BJ (cell line): ENCODE results near the gene PRDM11. TPM values are rescaled to one million over a fixed set of nuclear protein-coding genes. Genes with fewer than 3 reads are reported as not detected.

Source experiments
- CTCF ChIA-PET: fragments of 350-600 bp; formaldehyde crosslinking; extraction: SDS; loops from one replicate; lab custom pipeline; 2021; ENCODE audit warnings: antibody characterized with exemption, inconsistent platforms; lab: Yijun Ruan, JAX
- POLR2A ChIA-PET: fragments of 300-600 bp; sonication (Branson Sonifier 250); formaldehyde crosslinking; extraction: SDS; loops from one replicate; lab custom pipeline; 2021; ENCODE audit warnings: antibody characterized with exemption; lab: Charles Lee
- DNase-seq: peaks from one replicate; pipeline ENCODE4 v3.0.0-alpha.2; 2011; ENCODE audit warnings: low read depth
- H3K27me3 ChIP-seq: 2 replicates; pipeline ENCODE4 v1.6.0; 2011; ENCODE audit warnings: low read length; ENCODE audit not compliant: control insufficient read depth, insufficient read depth
- H3K36me3 ChIP-seq: 2 replicates; pipeline ENCODE4 v1.5.1; 2011; ENCODE audit warnings: low read length; ENCODE audit not compliant: control insufficient read depth, insufficient read depth
- H3K4me3 ChIP-seq: 2 replicates; pipeline ENCODE4 v1.5.1; 2011; ENCODE audit warnings: low read depth, mild to moderate bottlenecking, control low read depth, low read length
- polyA plus RNA-seq: library from polyadenylated mRNA; depleted of rRNA; stranded (reverse); fragments of >200 nt; gene quantifications from 2 replicates; pipeline ENCODE4 v1.2.3, GENCODE V29; 2011
- TF ChIP-seq, protein P1 (sequence below): IDR thresholded peaks from 2 replicates; pipeline ENCODE4 v1.5.1; 2011; ENCODE audit warnings: low read depth, mild to moderate bottlenecking, control low read depth, inconsistent platforms, low read length, moderate library complexity; ENCODE audit not compliant: insufficient read depth

Gene PRDM11
- polyA plus RNA-seq, 1 experiment: 5.8 TPM

DNA sequence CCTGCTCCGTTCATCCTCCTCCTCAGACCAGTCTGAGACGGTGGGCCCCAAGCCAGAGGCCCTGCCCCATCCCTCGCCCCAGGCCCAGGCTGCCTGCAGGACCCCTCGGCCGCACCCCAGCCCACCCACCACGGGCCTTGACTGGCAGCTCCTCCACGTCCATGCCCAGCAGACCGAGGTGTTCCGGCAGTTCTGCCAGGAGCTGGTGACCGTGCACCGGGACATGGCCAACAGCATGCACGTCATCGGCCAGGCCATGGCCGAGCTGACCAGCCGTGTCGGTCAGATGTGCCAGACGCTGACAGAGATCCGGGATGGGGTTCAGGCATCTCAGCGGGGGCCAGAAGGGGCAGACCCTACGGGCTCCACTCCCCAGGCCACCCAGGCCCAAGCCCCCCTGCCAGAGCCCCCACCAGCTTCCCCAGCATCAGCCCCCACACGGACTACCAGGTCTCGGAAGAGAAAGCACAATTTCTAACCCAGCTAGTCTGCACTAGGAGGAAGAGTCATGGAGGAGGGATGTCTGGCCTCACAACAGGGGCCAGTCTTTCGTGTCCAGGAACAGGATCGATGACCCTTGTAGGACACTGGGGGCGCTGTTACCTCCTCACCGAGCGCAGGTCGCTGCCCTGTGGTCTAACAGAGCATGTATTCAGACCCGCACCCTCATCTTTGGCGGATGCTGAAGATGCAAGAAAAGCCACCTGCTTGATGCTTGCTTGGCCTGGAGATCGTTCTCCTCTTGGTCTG lies 66.3 kb downstream of the PRDM11 start:
- Histone ChIP-seq H3K36me3 (no peaks in the 10 kb centered on the region; the same call in 1 of the 2 replicates), H3K4me3 (no peak overlapping the region), H3K27me3 (no peaks in the 10 kb centered on the region)
- no peak for DNase-seq
- TF ChIP-seq, protein P1, sequence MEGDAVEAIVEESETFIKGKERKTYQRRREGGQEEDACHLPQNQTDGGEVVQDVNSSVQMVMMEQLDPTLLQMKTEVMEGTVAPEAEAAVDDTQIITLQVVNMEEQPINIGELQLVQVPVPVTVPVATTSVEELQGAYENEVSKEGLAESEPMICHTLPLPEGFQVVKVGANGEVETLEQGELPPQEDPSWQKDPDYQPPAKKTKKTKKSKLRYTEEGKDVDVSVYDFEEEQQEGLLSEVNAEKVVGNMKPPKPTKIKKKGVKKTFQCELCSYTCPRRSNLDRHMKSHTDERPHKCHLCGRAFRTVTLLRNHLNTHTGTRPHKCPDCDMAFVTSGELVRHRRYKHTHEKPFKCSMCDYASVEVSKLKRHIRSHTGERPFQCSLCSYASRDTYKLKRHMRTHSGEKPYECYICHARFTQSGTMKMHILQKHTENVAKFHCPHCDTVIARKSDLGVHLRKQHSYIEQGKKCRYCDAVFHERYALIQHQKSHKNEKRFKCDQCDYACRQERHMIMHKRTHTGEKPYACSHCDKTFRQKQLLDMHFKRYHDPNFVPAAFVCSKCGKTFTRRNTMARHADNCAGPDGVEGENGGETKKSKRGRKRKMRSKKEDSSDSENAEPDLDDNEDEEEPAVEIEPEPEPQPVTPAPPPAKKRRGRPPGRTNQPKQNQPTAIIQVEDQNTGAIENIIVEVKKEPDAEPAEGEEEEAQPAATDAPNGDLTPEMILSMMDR: peak; percentile 6; the same call in 1 of the 2 replicates
- ChIA-PET CTCF (interaction anchor here (1.9 kb wide), 1 partner anchor 22 kb away, joined by 6 read pairs; no protein-coding TSS in a partner anchor), POLR2A (no interaction called here)

DNA sequence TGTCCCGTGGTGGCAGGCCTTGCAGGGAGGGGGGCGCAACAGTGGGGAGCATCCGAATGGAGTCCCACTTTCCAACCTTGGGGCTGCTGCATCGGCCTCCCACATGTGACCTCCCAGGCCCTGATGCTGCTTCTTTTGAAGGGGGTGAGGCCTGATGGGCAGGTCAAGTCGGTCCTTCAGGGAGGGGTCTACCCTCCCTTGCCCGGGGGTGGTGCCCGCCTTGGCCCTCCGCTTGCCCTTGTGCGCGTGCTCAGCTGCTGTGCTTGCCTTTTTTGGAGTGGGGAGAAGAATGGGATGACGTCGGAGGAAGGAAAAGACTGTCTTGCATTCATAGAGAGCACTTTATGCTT lies 66.9 kb downstream of the PRDM11 start:
- H3K4me3 ChIP-seq: no peak overlapping the region
- ChIA-PET POLR2A (no interaction called here), CTCF (interaction anchor here (1.9 kb wide), 1 partner anchor 21 kb away, joined by 6 read pairs; no protein-coding TSS in a partner anchor)
- TF ChIP-seq, protein P1: no peak
- H3K27me3 ChIP-seq: no peaks in the 10 kb centered on the region
- H3K36me3 ChIP-seq: no peaks in the 10 kb centered on the region; the same call in 1 of the 2 replicates
- DNase-seq: no peak

DNA sequence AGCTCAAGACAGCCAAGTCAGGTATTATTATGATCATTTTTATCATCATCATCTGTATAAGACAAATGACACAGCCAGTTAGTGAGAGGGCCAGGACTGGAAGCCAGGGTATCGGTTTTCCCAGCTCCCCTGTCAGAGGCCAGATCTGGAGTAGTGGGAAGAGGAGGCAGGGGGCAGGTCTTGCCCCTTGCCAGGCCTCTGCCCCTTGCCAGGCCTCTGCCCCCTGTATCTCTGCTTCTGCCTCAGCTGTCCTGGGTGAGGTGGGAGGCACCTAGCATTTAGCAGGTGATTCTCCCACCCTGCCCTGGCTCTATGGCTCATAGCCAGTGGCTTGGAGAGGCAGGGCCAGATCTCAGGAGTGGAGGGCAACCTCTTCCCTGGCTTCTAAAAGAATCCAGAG lies 67.3 kb downstream of the PRDM11 start:
- Histone ChIP-seq H3K4me3 (no peak overlapping the region), H3K36me3 (no peaks in the 10 kb centered on the region; the same call in 1 of the 2 replicates), H3K27me3 (no peaks in the 10 kb centered on the region)
- no peak for DNase-seq
- CTCF ChIA-PET: interaction anchor here (0.8 to 1.9 kb wide), 2 partner anchors 16 to 21 kb away, joined by 3 to 6 read pairs; no protein-coding TSS in a partner anchor
- TF ChIP-seq, protein P1: no peak
- POLR2A ChIA-PET: no interaction called here

DNA sequence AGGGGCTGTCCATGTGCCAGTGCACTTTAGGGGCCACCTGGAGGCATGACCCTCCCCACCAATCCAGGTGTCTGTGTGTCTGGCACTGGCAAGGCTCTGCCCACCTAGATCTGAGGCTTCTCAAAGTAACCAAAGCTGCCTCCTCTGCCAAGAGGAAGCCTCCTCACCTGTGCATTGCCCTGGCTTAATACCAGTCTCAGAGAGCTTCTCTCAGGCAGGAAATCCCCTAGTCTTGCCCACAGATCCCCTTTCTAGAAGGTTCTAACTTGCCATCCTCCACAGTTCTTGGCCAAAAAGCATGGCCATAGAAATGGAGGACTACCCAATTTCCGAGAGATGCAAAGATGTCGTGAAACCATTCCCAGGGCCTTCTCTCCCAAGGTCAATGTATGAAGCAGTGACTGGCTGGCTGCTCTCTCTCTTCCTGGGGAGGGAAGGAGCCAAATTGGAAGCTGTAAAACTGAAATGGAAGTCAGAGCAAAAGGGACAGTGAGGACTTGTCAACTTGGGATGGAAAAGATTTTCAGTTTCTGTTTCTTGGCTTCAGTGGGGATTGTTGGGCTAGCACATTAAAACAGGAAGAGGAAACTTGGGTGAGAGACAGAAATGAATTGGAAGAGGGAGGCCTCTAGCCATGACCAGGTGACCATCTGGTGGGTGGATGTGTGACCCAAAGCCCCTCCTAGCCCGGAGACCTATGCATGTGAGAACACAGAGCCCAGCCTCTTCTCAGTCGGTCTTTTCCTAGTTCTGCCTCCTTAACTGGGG lies 68.8 kb downstream of the PRDM11 start:
- CTCF ChIA-PET: no interaction called here
- no peaks in the 10 kb centered on the region for H3K27me3 ChIP-seq
- DNase-seq: no peak
- TF ChIP-seq, protein P1: no peak
- H3K4me3 ChIP-seq: no peak overlapping the region
- POLR2A ChIA-PET: no interaction called here
- no peaks in the 10 kb centered on the region; the same call in 1 of the 2 replicates for H3K36me3 ChIP-seq

DNA sequence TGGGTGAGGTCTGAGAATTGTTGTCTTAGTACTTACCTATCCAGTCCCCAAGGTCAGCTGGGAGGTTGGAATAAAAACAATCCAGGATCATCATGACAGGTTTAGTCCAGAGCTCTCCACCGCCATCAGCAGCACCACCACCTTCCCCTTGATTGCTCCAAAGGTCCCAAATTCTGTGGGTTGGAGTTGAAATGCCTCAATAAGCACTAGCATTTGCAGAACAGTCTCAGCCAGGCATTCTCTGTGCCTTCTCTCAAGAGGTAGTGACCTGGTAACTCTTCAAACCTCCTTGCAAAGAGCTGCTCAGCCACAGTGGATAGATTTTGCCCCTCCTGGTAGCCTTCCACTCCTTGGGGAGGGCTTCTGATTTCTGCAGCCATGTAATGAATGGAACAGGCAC lies 69.6 kb downstream of the PRDM11 start:
- no peaks in the 10 kb centered on the region; the same call in 1 of the 2 replicates for H3K36me3 ChIP-seq
- no peak overlapping the region for H3K4me3 ChIP-seq
- no peaks in the 10 kb centered on the region for H3K27me3 ChIP-seq
- no peak for DNase-seq
- ChIA-PET POLR2A (no interaction called here), CTCF (no interaction called here)
- TF ChIP-seq, protein P1: no peak
